ENCODE measurements around the gene IPO5. TPM values are rescaled to one million over a fixed set of nuclear protein-coding genes. Genes with fewer than 3 reads are reported as not detected.

The IPO5 gene

DNA sequence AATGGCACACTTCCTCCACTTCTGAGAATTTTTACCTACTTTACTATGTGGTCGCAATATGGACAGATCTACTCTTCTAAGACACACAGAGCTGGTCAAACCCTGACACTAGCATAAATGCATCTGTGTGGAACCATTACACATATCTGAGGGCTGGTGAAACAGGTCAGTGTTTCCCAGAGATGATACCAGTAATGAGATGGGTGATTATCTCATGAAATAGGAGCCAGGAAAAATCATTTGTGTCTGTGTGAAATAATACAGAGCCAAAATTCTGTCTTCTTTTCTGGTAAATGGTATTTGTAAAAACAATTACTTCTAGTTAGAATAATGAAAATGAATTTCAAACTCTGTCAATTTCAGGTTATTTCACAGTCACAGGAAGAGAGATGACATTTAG, 117.8 kb downstream of the IPO5 start:
- H3K4me3 ChIP-seq (ENCODE audit: low read length in 2 of 2): no peak overlapping the region
- H3K14ac ChIP-seq (ENCODE audit: low read length): no peak overlapping the region
- no peak overlapping the region for H2BK12ac ChIP-seq (ENCODE audit: low read length)
- no peak overlapping the region for H2AFZ ChIP-seq (ENCODE audit: low read length)
- H3K79me1 ChIP-seq (ENCODE audit: low read depth, low read length): no peaks in the 10 kb centered on the region
- no peak overlapping the region for H2BK120ac ChIP-seq (ENCODE audit: low read depth, low read length)
- no peaks in the 10 kb centered on the region for H3K36me3 ChIP-seq (replicated peaks in 1 of 2; ENCODE audit: control insufficient read depth in 2 of 2, insufficient read depth in 2 of 2, low read length in 2 of 2)
- H3K4me2 ChIP-seq (ENCODE audit: insufficient read depth, low read length, poor library complexity, severe bottlenecking): no peak overlapping the region
- no peak overlapping the region for H4K91ac ChIP-seq (ENCODE audit: low read depth, low read length, poor library complexity)
- no peak overlapping the region for H3K4ac ChIP-seq (ENCODE audit: low read length)
- DNase-seq (ENCODE audit: low spot score): no peak
- no peaks in the 10 kb centered on the region for H3K27me3 ChIP-seq (ENCODE audit: control insufficient read depth in 3 of 3, insufficient read depth in 3 of 3, low read depth in 1 of 3, low read length in 3 of 3)
- no peak overlapping the region for H2AK5ac ChIP-seq (ENCODE audit: low read depth, low read length)
- H3K4me1 ChIP-seq (ENCODE audit: control insufficient read depth in 2 of 2, insufficient read depth in 1 of 2, low read depth in 1 of 2, low read length in 2 of 2): peaks cover 0 to 3% of the 10 kb centered on the region in 2 donors
- no peaks in the 10 kb centered on the region for H3K9me3 ChIP-seq (replicated peaks in 1 of 2; ENCODE audit: control insufficient read depth in 2 of 2, insufficient read depth in 1 of 2, low read depth in 1 of 2, low read length in 2 of 2)
- no CpG with 5 or more reads among the region's 1 CpG for WGBS, 2 donors (ENCODE audit: extremely low coverage in 2 of 2, insufficient read length in 2 of 2, insufficient replicate concordance in 1 of 2)
- H3K27ac ChIP-seq (replicated peaks; ENCODE audit: low read length): no peak overlapping the region
- no peak overlapping the region for H3K23ac ChIP-seq (ENCODE audit: low read depth, low read length, poor library complexity)
- no peak overlapping the region for H2BK15ac ChIP-seq (ENCODE audit: low read length)
- H2BK5ac ChIP-seq (ENCODE audit: low read length): no peak overlapping the region
- no peak overlapping the region for H3K18ac ChIP-seq (ENCODE audit: low read length)
- no peak overlapping the region for H3K9ac ChIP-seq (ENCODE audit: low read depth, low read length, poor library complexity)
- no peak overlapping the region for H4K8ac ChIP-seq (ENCODE audit: low read depth, low read length)

DNA sequence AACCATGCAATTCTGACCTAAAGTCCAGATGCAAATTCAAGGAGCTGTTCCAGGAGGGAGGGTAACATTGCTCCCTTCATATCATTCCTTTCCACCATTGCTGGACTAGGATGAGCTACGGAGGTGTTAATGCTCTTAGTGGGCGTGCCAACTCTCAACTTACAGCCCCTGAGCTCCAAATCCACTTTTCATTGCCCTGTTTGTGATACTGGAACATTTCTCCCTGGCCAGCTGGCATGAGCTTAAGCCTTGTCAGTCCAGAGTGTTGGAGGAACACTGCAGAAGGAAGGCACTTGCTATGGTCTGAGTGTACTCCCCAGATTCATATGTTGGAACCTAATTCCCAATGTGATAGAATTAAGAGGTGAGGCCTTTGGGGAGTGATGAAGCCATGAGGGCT, 119.0 kb downstream of the IPO5 start:
- no peak overlapping the region for H3K18ac ChIP-seq (ENCODE audit: low read length)
- DNase-seq (ENCODE audit: low spot score): no peak
- H2BK120ac ChIP-seq (ENCODE audit: low read depth, low read length): no peak overlapping the region
- H3K4me2 ChIP-seq (ENCODE audit: insufficient read depth, low read length, poor library complexity, severe bottlenecking): no peak overlapping the region
- no peaks in the 10 kb centered on the region for H3K36me3 ChIP-seq (replicated peaks in 1 of 2; ENCODE audit: control insufficient read depth in 2 of 2, insufficient read depth in 2 of 2, low read length in 2 of 2)
- no peak overlapping the region for H3K27ac ChIP-seq (replicated peaks; ENCODE audit: low read length)
- no peaks in the 10 kb centered on the region for H3K27me3 ChIP-seq (ENCODE audit: control insufficient read depth in 3 of 3, insufficient read depth in 3 of 3, low read depth in 1 of 3, low read length in 3 of 3)
- H2BK15ac ChIP-seq (ENCODE audit: low read length): no peak overlapping the region
- no peak overlapping the region for H2AFZ ChIP-seq (ENCODE audit: low read length)
- H3K9me3 ChIP-seq (replicated peaks in 1 of 2; ENCODE audit: control insufficient read depth in 2 of 2, insufficient read depth in 1 of 2, low read depth in 1 of 2, low read length in 2 of 2): no peaks in the 10 kb centered on the region
- no peak overlapping the region for H3K14ac ChIP-seq (ENCODE audit: low read length)
- no peak overlapping the region for H3K9ac ChIP-seq (ENCODE audit: low read depth, low read length, poor library complexity)
- no peak overlapping the region for H4K8ac ChIP-seq (ENCODE audit: low read depth, low read length)
- H4K91ac ChIP-seq (ENCODE audit: low read depth, low read length, poor library complexity): no peak overlapping the region
- WGBS, 2 donors (ENCODE audit: extremely low coverage in 2 of 2, insufficient read length in 2 of 2, insufficient replicate concordance in 1 of 2): no CpG with 5 or more reads among the region's 2 CpGs
- no peak overlapping the region for H3K4ac ChIP-seq (ENCODE audit: low read length)
- no peak overlapping the region for H2AK5ac ChIP-seq (ENCODE audit: low read depth, low read length)
- no peak overlapping the region for H2BK12ac ChIP-seq (ENCODE audit: low read length)
- H3K79me1 ChIP-seq (ENCODE audit: low read depth, low read length): no peaks in the 10 kb centered on the region
- H3K23ac ChIP-seq (ENCODE audit: low read depth, low read length, poor library complexity): no peak overlapping the region
- no peak overlapping the region for H3K4me3 ChIP-seq (ENCODE audit: low read length in 2 of 2)
- no peak overlapping the region for H2BK5ac ChIP-seq (ENCODE audit: low read length)
- peaks cover 0 to 3% of the 10 kb centered on the region in 2 donors for H3K4me1 ChIP-seq (ENCODE audit: control insufficient read depth in 2 of 2, insufficient read depth in 1 of 2, low read depth in 1 of 2, low read length in 2 of 2)

Small RNA genes within 50 kb of the gene (small RNA-seq; reads per million reads assigned to genes)
- gene FTLP8 (ENCODE audit: insufficient read depth): not detected

Data from neuronal stem cell (in vitro differentiated cells).